ENCODE data around the gene FGF1. TPM values are rescaled to one million over a fixed set of nuclear protein-coding genes. Genes with fewer than 3 reads are reported as not detected.

FGF1 gene
- total and polyA plus RNA-seq, 2 of the 4 experiments (the other 2 are of a cell fraction) = 7.6 to 7.7 TPM

GRCh38 chr5:142586552-142586951, 99.3 kb downstream of the FGF1 start:
- Histone ChIP-seq H3K9me3 (ENCODE audit: control insufficient read depth, insufficient read depth, low read length) (no peaks in the 10 kb centered on the region), H2AFZ (replicated peaks; ENCODE audit: low read length, poor library complexity) (no peak overlapping the region), H2BK20ac (ENCODE audit: low read depth, low read length) (no peak overlapping the region), H3K9ac (ENCODE audit: low read depth, low read length) (no peak overlapping the region), H2AK5ac (ENCODE audit: low read depth, low read length) (no peak overlapping the region), H4K91ac (ENCODE audit: insufficient read depth, low read depth, low read length) (no peak overlapping the region), H4K5ac (ENCODE audit: low read depth, low read length) (no peak overlapping the region), H3K4me2 (ENCODE audit: low read depth, low read length) (no peak overlapping the region), H3K23ac (ENCODE audit: low read depth, low read length) (no peak overlapping the region), H2AK9ac (replicated peaks; ENCODE audit: low read depth, low read length, poor library complexity) (no peak overlapping the region), H3K36me3 (ENCODE audit: control insufficient read depth, insufficient read depth, low read length) (no peaks in the 10 kb centered on the region), H3K27ac (ENCODE audit: insufficient read depth, low read length) (no peak overlapping the region), H3K4me1 (ENCODE audit: control insufficient read depth, insufficient read depth, low read length) (no peaks in the 10 kb centered on the region), H3K18ac (ENCODE audit: low read depth, low read length) (no peak overlapping the region), H3K9me1 (ENCODE audit: insufficient read depth, low read length) (no peaks in the 10 kb centered on the region), H4K20me1 (ENCODE audit: insufficient read depth, low read length) (no peaks in the 10 kb centered on the region), H2BK120ac (ENCODE audit: low read depth, low read length) (no peak overlapping the region), H3K4me3 (ENCODE audit: insufficient read depth, low read depth, low read length) (no peak overlapping the region), H3K27me3 (ENCODE audit: control insufficient read depth, insufficient read depth, low read length) (no peaks in the 10 kb centered on the region), H3K4ac (ENCODE audit: low read depth, low read length) (no peak overlapping the region), H2BK5ac (ENCODE audit: low read depth, low read length, poor library complexity, severe bottlenecking) (no peak overlapping the region), H4K8ac (ENCODE audit: low read depth in 2 of 2, low read length in 2 of 2) (no peak overlapping the region), H3K56ac (ENCODE audit: extremely low read depth, insufficient read depth, low read length) (no peak overlapping the region), H3K79me1 (ENCODE audit: low read depth in 1 of 2, low read length in 2 of 2) (no peaks in the 10 kb centered on the region), H3K14ac (replicated peaks; ENCODE audit: low read depth, low read length) (no peak overlapping the region), H2BK15ac (ENCODE audit: low read depth, low read length) (no peak overlapping the region)
- ATAC-seq (ENCODE audit: low read depth) = no peak
- TF ChIP-seq CTCF (conservative IDR thresholded peaks at IDR 0.05; ENCODE audit: low read depth, low read length) (no peak), RCOR1 (IDR thresholded peaks at IDR 0.05; ENCODE audit: insufficient replicate concordance, low read length) (no peak), RFX5 (IDR thresholded peaks at IDR 0.05; ENCODE audit: low read depth, low read length) (no peak), USF2 (IDR thresholded peaks at IDR 0.05; ENCODE audit: low read depth, low read length) (no peak), BHLHE40 (IDR thresholded peaks at IDR 0.05; ENCODE audit: low read depth, low read length) (no peak), SMC3 (IDR thresholded peaks at IDR 0.05; ENCODE audit: low read depth, low read length) (no peak), ELK1 (IDR thresholded peaks at IDR 0.05; ENCODE audit: borderline replicate concordance, low read depth, low read length) (no peak), MAFK (IDR thresholded peaks at IDR 0.05; ENCODE audit: low read depth, low read length) (no peak), MAZ (IDR thresholded peaks at IDR 0.05; ENCODE audit: borderline replicate concordance, low read depth, low read length) (no peak), CEBPB (IDR thresholded peaks at IDR 0.05; ENCODE audit: low read depth, low read length) (no peak)
- no CpG with 5 or more reads among the region's 4 CpGs for WGBS, 2 experiments (ENCODE audit: extremely low coverage in 2 of 2, insufficient read length in 1 of 2)
- intact Hi-C loops (cut with micrococcal nuclease) (no loop called here), in situ Hi-C loops (cut with MboI; ENCODE audit: low sequenced_read_pairs) (no loop called here), dilution Hi-C loops (cut with HindIII; ENCODE audit: low sequenced_read_pairs, unreplicated experiment) (no loop called here)
- DNase-seq = no peak
- no TSS peak for BruUV-seq (replicated peaks)
- CTCF ChIA-PET = interaction anchor here (1.0 kb wide), 1 partner anchor 18 kb away, joined by 3 read pairs; no protein-coding TSS in a partner anchor
- POLR2A ChIA-PET (ENCODE audit: unreplicated experiment) = no interaction called here
